ELR (cell line): Measurements from ENCODE around the gene PTPRQ.
"Not testable (repeated sequence)": the region's sequence is repeated elsewhere in the genome, so short reads cannot be mapped to it uniquely, and the experiment has no call there.

Experiments used
- DNase-seq: peaks from one replicate; pipeline ENCODE4 v3.0.0-alpha.2; 2015; ENCODE audit warnings: low read depth

Gene PTPRQ, protein sequence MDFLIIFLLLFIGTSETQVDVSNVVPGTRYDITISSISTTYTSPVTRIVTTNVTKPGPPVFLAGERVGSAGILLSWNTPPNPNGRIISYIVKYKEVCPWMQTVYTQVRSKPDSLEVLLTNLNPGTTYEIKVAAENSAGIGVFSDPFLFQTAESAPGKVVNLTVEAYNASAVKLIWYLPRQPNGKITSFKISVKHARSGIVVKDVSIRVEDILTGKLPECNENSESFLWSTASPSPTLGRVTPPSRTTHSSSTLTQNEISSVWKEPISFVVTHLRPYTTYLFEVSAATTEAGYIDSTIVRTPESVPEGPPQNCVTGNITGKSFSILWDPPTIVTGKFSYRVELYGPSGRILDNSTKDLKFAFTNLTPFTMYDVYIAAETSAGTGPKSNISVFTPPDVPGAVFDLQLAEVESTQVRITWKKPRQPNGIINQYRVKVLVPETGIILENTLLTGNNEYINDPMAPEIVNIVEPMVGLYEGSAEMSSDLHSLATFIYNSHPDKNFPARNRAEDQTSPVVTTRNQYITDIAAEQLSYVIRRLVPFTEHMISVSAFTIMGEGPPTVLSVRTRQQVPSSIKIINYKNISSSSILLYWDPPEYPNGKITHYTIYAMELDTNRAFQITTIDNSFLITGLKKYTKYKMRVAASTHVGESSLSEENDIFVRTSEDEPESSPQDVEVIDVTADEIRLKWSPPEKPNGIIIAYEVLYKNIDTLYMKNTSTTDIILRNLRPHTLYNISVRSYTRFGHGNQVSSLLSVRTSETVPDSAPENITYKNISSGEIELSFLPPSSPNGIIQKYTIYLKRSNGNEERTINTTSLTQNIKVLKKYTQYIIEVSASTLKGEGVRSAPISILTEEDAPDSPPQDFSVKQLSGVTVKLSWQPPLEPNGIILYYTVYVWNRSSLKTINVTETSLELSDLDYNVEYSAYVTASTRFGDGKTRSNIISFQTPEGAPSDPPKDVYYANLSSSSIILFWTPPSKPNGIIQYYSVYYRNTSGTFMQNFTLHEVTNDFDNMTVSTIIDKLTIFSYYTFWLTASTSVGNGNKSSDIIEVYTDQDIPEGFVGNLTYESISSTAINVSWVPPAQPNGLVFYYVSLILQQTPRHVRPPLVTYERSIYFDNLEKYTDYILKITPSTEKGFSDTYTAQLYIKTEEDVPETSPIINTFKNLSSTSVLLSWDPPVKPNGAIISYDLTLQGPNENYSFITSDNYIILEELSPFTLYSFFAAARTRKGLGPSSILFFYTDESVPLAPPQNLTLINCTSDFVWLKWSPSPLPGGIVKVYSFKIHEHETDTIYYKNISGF (N-terminal part only)

DNA sequence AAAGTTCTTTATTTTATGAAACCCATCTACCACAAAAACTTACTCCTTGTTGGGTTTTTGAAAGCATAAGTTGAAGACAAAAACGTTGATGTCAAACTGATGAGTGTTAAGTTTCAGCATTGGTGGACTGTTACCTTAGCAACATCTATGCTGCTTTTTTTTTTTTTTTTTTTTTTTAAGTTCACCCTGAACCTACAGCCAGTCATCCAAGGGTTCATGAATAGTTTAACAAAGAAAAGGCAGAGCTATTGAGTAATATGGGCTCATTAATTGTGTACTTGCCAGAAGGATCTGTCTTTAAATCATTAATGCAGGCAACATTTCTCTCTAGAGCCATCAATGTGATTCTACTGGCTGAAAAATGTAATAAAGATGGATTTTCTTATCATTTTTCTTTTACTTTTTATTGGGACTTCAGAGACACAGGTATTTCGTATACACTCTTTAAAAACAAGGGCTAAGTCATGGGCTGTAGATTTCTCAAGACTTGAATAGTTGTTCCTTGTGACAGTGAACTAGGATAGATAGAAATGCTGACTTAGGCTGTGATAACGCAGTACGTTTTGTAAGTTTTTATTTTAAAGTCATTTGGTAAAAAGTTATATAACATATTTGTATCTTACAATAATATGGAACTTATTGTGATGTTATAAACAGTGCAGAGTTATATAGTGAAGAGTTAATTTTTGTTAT, at the start of gene PTPRQ:
PTPRQ (plus strand) TSS at position 262 of the 693 bp plus-strand sequence; CDS start at position 373, 111 bp downstream.
- no peak for DNase-seq

DNA sequence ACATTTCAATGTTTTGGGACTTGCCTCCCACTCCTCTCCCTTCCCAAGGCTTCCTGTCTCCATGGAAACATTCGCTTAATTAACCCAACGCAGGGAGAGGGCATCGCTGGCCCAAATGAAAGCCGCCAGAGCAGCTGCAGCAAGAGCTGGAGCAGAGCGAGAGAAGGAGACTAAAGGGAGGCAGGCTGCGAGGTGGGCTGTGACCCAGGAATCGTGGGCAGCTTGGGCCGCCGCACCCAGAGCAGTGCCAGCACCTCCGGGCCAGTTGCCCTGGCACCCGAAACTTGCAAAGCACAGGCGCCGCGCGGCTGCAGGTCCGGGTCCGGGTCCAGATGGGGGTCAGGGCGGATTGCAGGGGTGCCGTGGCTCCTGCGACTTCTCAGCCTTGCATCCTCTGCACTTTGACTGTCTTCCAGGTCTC, 43.5 kb upstream of the PTPRQ start:
- DNase-seq, result no peak

DNA sequence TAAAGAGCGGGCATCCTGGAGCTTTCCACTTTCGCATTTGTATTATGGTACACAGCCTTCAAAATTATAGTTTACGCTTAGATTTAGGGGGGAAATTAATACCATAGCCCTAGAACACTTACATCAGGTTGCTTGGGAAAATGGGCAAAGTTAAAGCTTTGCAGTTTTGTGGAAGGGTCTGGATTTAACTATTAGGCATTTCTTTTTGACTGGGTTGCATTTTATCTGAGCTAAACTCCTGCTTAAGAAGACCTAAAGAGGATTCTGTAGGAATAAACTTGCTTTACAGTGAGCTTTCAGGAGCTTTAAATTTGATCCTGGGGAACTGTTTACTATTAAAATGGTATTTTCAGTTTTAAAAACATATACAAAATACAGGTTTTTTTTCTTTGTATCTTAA, 42.8 kb upstream of the PTPRQ start:
- peak; percentile 6 for DNase-seq

DNA sequence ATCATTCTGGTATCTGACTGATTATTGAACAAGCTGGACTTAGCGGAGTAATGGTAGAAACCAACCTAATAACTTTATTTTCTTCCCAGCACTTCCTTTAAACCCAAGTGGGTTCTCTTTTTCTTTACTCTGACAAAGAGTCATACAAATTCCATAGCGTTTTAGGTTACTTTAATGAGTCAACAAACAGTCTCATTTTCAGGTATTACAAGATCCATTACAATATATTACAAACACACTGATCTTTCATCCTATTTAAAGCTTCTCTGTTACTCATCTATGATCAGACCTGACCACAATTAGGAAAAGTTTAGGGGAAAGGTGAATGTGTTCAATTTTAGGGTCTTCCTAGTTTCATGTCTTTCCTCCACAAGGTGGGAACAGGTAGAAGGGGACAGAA, 39.4 kb upstream of the PTPRQ start:
- no peak for DNase-seq

DNA sequence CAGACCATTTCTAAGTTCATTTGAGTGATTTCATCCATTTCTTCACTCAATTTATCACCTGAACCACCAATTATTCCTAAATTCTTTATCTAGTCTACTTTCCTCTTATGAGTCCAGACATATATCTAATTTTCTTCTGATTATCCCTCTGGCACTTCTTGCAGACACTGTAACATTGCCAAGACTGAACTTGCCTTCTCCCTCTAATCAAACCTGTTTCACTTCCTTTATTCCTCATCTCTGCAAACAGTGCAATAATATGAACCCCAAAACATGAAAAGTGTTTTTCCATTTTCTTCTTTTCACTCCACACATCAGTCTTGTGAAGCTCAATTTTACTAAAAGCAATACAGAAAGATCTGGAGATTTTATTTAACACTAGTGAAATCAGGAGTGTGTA, 37.8 kb upstream of the PTPRQ start:
- no peak for DNase-seq

DNA sequence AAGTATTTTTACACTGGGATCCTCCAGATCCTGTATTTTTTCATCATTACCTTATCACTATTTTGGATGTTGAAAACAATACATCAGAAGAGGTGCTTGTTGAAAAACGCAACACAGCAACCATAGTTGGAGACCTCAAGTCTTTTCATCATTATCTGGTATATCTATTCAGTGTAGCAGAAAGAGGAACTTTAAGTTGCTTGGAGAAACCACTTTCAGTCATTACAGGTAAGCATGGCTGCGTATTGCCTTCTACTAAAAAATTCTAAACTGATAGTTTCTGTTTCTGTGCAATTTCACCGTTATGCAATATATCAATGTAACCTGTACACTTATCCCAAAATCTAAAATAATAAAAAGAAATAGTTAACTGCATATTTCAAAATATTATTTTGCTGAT, 32.2 kb upstream of the PTPRQ start:
- no peak for DNase-seq

DNA sequence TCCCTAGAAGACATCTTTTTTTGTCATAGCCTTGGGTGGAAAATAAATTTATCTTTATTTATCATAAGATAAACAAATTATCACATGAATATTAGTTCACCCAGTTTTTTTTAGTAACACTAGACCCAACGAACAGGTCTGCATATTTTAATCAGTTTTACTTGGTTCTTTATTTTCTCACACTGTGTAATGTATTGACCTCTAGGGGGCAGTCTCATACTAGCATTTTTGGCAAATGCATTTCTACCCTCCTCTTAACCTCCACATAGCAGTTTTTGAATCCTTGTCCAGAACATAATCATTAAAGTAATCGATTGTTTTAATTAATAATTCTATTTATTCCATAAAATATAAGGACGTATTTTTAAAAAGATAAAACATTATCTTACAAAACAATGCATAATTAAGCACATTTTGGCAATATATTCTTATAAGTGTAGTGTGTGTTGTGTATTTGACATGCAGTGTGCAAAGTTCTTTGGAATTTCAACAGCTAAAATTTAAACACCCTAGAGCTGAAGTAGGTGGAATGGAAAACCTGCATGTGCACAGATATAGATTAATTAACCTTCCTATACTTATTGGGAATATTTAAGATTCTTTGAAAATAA, 31.6 kb upstream of the PTPRQ start:
- peak; percentile 80 for DNase-seq

DNA sequence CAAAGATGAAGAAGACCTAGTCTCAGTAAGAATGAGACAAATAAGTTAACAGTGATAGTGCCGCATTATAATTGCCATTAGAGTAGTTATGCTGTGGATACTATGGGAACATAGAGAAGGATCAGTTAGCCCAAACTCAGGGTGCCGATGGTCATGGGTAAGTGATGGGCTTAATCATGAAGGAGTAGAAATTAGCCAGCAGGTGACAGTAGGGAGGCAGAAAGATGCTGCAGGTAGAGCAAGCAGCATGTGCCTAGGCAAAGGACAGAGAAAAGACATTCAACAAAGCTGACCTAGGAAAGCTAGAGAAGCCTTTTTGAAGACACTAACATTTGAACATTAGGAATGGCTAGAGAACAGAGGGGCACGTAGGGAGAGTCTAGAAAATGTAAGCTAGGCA, 30.6 kb upstream of the PTPRQ start:
- no peak for DNase-seq

DNA sequence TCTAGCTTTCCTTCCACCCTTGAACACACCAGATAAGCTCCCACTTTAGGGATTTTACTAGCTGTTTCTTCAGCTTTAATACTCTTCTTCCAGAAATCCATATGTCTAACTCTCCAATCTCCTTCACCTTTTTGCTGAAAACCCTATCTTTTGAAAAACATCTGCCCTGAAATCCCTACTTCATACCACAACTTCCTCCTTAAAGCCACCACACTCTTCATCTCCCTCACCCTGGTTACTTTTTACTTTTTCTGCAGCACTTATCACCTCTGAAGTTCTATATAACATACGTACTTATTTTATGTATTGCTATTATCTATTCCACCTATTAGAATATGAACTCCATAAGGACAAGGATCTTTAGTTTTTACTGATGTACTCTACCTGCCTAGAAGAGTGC, 28.6 kb upstream of the PTPRQ start:
- no peak for DNase-seq

DNA sequence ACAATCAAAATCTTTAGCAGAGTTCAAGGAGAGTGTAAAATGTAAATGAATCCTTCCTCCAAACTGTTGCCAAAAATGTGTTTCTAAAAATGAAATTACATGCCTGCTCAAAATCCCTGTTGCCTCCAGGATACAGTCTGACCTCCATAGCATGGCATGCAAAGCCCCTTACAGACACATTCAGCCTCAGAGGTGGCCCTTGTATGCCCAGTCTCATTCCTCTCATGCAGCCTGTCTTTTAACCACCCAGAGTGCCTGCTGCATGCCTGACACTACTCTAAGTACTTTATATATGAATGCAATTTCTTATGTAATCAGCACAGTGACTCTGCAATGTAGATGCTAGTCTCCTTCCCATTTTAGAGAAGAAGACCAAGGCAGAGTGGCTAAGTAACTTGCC, 24.4 kb upstream of the PTPRQ start:
- no peak for DNase-seq

DNA sequence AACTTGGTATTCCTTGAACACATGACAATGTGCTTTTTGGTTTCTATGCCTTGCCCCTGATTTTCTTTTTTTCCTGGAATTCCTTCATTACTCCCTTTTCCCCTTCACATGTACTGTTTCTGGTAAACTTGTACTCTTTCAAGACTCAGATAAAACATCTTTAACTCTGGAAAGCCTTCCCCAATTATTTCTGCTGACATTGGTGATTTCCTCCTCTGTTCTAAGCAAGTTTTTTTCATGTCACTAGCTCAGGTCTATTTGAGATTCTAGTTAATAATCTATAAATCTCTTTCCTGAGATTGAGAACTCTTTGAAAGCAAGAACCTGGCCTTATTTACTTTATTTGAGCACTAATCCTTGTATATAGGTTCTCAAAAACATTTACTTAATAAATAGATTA, 24.0 kb upstream of the PTPRQ start:
- no peak for DNase-seq

DNA sequence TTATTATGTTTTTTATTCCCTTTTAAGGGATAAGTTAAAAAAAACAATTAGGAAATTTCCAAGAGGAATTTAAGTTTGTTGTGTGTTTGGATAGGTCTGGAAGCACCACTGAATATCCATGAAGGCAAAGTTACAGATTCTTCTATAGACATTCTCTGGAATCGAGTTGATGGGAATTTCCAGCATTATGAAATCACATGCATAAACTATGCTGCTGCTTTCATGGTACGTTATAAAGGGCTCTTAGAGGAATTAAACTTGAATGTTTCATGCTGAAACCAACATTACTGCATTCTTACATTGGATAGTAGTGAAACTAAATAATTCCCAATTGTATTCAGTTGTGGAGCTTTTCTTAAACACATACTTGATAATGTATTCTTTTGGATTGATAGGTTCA, 21.5 kb upstream of the PTPRQ start:
- DNase-seq, result peak; percentile 49

DNA sequence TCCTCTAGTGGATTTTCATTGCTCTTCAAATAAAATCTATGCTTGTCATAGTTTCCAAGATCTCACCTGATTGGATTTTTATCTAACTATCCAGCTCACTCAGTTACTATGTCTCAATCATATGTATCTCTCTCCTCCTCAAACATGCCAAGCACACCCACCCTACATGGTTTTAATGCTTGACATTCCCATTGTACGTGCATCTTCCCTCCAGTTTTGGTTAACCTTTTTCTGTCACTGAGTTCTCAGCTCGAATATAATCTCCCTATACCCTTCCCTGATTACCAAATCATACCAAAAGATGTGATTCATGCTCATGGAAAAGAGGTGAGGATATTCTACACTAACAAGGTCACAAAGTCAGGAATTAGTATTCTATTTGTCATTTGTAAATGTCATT, 12.0 kb upstream of the PTPRQ start:
- no peak for DNase-seq

DNA sequence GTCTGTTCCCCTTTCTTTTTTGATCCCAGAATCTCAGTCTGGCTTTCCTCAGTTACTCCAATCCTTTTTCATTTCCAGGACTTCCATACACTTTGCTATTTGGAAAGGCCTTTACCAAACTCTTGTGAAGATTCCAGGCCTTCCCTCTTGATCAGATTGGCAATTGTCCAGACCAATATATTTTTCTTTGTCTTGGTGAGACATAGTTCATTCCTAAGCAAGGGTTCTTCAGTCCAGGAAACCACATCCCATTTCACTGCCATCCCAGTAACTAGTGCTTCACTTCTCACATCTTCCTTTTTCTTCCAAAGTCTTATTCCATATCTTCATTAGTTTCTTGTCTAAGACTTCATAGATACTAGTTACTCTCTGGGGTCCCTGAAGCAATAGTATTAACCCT, 2.1 kb upstream of the PTPRQ start:
- peak; percentile 45 for DNase-seq

DNA sequence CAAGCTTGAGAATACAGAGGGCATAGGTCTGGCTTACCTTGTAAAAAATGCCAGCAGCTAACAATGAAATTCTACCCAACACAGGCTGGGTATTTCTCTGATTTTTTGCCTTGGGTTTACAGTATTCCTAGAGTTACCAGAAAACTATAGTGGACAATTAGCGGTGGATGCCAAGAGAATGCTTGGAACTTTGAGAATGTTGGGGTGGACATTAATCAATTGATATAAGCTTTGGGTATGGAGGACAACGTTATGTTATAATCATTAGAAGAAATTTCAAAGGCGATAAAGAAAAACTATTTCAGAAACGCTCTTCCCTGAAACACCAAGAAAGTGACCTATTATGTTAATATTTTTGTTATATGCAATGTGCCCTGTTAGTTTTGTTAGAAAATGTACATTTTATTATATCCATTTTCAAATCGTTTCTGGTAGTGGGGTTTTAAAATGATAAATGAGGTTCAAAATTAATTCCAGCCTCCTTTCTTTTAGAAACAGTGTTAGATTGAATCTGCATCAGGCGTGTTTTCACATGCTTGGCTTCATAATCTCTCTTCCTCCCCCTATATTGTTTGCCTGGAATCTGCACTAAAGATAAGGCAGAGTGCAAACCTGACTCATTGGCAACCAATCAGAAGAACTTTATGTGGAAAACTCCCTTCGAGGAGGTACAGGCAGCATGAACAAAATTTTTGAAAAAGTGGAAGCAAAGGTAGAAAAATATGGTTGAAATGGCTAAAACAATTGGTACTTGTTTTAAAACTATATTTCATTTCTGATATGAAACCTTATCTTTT, 1.4 kb upstream of the PTPRQ start:
- DNase-seq, result no peak

DNA sequence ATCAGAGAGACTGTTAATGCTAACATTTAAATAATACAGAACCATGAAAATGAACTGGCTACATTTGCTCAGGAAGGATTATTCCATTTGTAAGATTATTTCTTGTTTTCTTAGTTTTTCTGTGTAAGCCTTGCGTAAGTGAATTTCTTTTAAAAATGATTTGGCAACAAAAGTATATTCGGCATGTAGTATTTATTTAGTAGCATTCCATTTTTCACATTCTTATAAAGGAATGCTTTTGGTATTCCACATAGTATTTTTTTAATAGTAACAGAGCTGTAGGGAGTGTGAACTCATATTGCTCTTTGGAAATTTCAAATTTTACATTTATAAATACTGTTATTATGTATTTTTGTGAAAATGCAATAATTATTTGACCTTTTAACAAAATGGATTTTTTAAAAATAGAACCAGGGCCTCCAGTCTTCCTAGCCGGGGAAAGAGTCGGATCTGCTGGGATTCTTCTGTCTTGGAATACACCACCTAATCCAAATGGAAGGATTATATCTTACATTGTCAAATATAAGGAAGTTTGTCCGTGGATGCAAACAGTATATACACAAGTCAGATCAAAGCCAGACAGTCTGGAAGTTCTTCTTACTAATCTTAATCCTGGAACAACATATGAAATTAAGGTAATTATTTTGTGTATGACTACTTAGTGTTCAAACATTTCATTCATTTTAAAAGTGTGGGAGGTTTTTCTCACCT, 1.2 kb downstream of the PTPRQ start:
- DNase-seq, result no peak

DNA sequence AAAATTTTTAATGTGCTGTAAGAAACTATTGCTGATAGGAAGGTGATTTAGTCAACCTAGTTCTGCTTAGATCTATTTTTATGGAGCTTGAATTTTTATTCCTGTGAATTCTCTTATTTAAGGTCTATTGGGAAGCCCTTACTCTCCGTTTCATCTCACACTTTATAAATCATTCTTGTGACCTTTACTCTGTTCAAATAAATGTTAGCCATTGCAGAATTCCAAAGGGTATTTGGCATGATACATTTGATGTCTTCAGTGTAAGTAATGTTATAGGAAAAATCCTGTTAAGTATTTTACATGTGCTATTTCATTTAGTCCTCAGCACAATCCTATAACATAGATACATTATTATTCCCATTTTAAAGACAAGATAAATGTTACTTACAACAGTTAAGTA, 12.5 kb downstream of the PTPRQ start:
- DNase-seq, result no peak

DNA sequence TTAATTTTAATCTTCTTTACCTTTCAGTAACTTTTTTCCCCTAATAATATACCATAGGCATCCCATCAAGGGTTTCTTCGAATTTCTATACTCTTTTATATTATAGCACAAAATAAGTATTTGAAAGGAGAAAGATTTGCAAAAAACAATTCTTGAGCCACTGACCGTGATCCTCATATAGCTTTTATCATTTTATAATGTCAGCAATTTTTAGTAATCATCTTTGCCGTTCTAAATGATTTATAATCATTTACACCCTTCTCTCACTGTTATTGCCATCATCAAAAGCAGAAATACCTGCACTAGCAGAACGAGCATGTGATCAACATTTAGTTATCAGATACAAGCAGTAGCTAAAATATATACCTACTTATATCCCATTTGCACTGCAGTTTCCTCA, 16.9 kb downstream of the PTPRQ start:
- DNase-seq, result no peak

DNA sequence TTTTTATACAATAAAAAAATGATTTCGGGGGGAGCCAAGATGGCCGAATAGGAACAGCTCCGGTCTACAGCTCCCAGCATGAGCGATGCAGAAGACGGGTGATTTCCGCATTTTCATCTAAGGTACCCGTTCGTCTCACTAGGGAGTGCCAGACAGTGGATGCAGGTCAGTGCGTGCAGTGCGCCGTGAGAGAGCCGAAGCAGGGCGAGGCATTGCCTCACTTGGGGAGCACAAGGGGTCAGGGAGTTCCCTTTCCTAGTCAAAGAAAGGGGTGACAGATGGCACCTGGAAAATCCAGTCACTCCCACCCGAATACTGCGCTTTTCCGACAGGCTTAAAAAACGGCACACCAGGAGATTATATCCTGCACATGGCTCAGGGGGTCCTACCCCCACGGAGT, 17.8 kb downstream of the PTPRQ start:
- not testable (repeated sequence) for DNase-seq

DNA sequence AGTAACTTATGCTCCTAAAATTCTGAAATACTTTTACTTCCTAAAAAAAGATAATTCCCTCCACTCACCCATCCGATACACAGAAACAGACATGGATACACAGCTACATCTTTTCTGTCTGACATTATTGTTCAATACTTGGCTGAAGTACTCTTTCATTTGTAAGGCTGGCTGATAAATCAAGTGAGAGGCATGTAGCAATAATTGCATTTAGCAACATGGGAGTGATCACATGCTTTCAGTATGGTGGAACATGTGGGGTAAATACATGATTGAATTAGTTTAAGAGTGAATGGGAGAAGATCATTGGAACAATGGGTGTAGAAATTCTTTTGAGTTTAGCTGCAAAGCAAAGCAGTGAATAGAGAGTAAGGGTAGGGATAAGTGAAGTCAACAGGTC, 25.6 kb downstream of the PTPRQ start:
- no peak for DNase-seq
